Peyer's patch (tissue), 4 donors: ENCODE data around the gene EEF2.

Experiments used
- POLR2A ChIP-seq, 2 donors: fragments of 450-650 bp; IDR thresholded peaks; one replicate each; pipeline ENCODE4 v1.5.1; 2017; ENCODE audit warnings: antibody characterized with exemption in 2 of 2, mild to moderate bottlenecking in 2 of 2, moderate library complexity in 2 of 2
- TF ChIP-seq, protein P1 (sequence below), 6 experiments: fragments of 450-650 bp in 4 of 6; fragments of 200-600 bp in 2 of 6; sonication (generic) in 1 of 6; IDR thresholded peaks; one replicate each; pipeline ENCODE4 v1.5.1; 2017 to 2019; ENCODE audit warnings: antibody characterized with exemption in 6 of 6, mild to moderate bottlenecking in 3 of 6, moderate library complexity in 1 of 6

DNA sequence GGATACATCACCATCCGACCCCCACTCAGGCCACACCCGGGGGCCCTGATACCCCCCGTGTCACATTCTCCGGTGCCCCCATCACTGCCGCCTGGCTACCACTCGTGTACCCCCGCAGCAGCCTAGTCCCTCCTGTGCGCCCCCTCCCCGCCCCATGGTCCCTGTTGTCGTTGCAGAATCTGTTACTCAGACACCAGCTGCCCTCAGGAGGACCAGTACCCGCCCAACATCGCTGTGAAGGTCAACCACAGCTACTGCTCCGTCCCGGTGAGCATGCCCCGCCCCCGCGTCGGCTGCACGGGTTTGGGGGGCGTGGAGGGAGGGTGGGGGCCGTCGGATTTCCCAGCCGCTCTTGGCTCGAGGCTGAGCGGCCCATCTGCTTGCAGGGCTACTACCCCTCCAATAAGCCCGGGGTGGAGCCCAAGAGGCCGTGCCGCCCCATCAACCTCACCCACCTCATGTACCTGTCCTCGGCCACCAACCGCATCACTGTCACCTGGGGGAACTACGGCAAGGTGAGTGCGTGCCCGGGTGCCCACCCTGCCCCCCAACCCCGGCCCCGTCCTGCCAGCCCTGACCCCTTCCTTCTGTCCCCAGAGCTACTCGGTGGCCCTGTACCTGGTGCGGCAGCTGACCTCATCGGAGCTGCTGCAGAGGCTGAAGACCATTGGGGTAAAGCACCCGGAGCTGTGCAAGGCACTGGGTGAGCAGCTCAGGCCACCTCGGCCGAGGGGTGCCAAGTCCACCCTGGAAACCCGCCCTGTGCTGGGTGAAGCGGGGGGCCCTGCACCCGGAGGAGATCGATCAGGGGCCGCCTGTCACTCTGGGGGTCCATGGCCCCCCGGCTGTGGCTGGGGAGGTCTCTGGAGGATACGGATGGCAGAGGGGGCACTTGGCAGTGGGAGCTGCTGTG is 43.3 kb upstream of the EEF2 start:
- TF ChIP-seq, protein P1, sequence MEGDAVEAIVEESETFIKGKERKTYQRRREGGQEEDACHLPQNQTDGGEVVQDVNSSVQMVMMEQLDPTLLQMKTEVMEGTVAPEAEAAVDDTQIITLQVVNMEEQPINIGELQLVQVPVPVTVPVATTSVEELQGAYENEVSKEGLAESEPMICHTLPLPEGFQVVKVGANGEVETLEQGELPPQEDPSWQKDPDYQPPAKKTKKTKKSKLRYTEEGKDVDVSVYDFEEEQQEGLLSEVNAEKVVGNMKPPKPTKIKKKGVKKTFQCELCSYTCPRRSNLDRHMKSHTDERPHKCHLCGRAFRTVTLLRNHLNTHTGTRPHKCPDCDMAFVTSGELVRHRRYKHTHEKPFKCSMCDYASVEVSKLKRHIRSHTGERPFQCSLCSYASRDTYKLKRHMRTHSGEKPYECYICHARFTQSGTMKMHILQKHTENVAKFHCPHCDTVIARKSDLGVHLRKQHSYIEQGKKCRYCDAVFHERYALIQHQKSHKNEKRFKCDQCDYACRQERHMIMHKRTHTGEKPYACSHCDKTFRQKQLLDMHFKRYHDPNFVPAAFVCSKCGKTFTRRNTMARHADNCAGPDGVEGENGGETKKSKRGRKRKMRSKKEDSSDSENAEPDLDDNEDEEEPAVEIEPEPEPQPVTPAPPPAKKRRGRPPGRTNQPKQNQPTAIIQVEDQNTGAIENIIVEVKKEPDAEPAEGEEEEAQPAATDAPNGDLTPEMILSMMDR (IDR thresholded peaks at IDR 0.05) = no peak
- TF ChIP-seq POLR2A (IDR thresholded peaks at IDR 0.05) = no peak
